ENCODE data around the gene CCDC17.
A peak's percentile ranks its signal among the peaks of the same experiment; 100 is the strongest.

Gene CCDC17

GRCh38 chr1:45623972-45624371 lies at the start of gene CCDC17:
TSS of gene CCDC17 (minus strand) at chr1:45624054. CDS start at chr1:45623909, 145 bp downstream.
- no peak for DNase-seq (ENCODE audit: low spot score)

- no peak for DNase-seq (ENCODE audit: low spot score)
Measured at GRCh38 chr1:45669859-45670655, 46.2 kb upstream of the CCDC17 start.

DNA sequence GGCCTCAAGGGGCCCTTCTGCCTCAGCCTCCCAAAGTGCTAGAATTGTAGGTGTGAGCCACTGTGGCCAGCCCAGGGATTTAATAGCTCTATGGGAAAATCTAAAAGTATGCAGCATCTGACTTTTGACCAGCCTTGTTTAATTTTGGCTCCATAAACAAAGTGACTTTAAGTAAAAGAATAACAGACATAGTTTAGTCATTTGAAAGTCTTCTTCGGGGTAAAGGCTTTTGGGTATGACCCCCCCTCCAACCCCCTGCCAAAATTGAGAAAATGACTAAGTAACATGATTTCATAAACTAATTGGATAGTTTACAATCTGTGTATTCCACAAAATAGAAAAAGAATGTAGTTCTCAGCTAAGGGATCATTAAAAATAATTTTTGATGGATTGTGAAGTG lies 45.5 kb upstream of the CCDC17 start:
- DNase-seq (ENCODE audit: low spot score) = no peak

DNA sequence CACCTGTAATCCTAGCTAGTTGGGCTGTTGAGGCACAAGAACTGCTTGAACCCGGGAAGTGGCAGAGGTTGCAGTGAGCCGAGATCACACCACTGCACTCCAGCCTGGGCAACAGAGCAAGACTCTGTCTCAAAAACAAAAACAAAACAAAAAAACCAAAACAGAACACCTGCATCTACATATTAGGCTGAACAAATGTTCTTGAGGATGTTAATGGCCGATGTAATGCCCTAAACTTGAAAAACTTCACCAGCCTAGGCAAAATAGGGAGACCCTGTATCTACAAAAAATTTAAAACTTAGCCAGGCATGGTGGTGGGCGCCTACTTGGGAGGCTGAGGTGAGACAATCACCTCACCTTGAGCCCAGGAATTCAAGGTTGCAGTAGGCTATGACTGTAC lies 44.7 kb upstream of the CCDC17 start:
- no peak for DNase-seq (ENCODE audit: low spot score)

GRCh38 chr1:45667321-45668111 lies 43.7 kb upstream of the CCDC17 start:
- DNase-seq (ENCODE audit: low spot score) = no peak

- DNase-seq (ENCODE audit: low spot score) = no peak
Measured at GRCh38 chr1:45666836-45667235, 43.0 kb upstream of the CCDC17 start.

DNA sequence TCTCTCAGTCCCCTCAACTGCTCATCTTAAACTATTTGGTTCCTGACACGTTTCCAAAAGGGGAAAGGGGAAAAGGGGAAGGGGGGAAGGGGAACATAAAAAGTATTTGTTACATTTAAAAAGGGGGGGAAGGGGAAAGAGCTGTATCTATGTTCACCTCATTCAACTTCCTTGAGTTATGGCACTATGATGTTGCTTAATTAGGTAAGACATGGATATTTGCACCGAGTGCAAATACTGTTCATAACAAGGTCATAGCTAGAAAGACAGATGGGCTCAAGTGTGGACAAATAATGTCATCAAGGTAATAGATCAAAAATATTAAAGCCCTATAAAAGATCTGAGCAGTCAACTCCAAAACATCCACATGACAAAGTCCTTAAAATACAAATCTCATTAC lies 36.5 kb upstream of the CCDC17 start:
- no peak for DNase-seq (ENCODE audit: low spot score)

GRCh38 chr1:45659222-45659621 lies 35.4 kb upstream of the CCDC17 start:
- no peak for DNase-seq (ENCODE audit: low spot score)

DNA sequence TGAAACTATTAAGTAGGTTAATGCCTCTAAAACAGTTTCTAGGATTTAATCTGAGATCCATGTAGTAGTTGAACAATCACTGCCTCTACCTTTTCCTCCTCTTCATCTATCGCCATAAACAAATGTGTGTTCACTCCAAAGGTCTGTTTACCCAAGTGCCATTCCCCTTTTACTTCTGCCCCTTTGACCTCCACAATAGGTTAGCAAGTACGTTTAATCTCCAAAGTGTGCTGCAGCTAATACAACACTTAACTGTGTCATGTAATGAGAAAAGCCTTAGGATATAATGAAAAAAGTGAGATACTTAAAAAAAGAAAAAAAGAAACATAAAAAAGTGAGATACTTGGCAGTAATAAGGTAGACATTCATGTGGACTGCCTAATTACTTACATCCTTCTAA lies 34.3 kb upstream of the CCDC17 start:
- no peak for DNase-seq (ENCODE audit: low spot score)

DNA sequence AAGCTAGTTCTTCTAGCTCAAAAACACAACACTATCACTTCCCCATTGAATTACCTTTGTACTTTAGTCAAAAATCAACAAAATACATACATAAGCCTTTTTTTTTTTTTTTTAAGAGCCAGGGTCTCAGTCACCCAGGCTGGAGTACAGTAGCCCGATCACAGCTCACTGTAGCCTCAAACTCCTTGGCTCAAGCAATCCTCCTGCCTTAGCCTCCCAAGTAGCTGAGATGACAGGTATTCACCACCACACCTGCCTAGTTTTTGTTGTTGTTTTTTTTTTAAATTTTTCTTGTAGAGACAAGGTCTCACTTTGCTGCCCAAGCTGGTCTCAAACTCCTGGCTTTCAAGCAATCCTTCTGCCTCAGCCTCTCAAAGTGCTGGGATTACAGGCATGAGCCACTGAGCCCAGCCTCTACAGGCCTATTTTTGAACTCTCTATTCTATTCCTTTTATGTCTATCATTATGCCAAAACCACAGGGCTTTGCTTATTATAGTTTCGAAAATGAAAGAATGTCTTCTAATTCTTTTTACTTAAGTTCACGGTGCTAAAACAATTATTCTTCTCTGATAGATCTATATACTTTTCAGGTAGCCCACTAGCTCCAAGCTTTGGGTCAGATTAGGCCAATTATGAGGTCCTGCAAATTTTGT lies 32.8 kb upstream of the CCDC17 start:
- DNase-seq (ENCODE audit: low spot score) = no peak

- DNase-seq (ENCODE audit: low spot score) = no peak
Measured at GRCh38 chr1:45654540-45655280, 30.9 kb upstream of the CCDC17 start.

- no peak for DNase-seq (ENCODE audit: low spot score)
Measured at GRCh38 chr1:45647248-45648021, 23.6 kb upstream of the CCDC17 start.

GRCh38 chr1:45644661-45645060 lies 20.8 kb upstream of the CCDC17 start:
- no peak for DNase-seq (ENCODE audit: low spot score)

DNA sequence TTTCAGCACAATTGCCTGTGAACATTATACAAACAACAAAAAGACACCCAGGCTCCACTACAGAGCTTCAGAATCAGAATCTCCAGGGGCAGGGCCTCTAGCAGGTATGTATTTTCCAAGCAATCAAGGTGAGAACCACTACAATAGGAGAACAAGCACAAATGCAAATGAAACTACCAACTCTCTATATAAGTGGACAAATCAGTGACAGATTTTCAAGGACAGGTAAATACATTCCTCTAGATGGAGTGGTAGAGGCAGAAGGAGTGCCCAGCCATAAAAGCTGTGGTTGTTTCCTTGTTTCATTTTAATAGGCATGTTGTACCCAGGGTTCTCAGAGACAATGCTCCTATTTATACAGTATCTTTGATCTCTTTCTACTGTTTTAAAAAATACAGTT lies 20.1 kb upstream of the CCDC17 start:
- DNase-seq (ENCODE audit: low spot score) = peak; percentile 17

DNA sequence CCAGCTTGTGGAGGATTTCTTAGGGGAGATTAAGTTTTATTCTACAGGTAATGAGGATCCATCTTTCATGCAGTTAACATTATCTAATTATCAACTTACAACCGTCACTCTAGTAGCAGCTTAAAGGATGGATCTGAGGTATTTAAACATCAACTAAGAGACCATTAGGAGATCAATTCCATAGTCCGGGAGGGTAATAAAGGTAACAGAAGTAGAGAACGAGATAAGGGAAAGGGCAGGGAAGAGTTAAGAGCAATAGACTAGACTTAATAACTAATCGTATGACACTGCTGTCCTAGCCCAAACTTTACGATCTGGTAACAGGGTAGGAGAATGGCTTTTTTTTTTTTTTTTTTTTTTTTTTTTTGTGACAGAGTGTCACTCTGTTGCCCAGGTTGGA lies 19.5 kb upstream of the CCDC17 start:
- no peak for DNase-seq (ENCODE audit: low spot score)

GRCh38 chr1:45640293-45640692 lies 16.4 kb upstream of the CCDC17 start:
- DNase-seq (ENCODE audit: low spot score) = no peak

- DNase-seq (ENCODE audit: low spot score) = no peak
Measured at GRCh38 chr1:45635211-45635610, 11.4 kb upstream of the CCDC17 start.

- no peak for DNase-seq (ENCODE audit: low spot score)
Measured at GRCh38 chr1:45630429-45630828, 6.6 kb upstream of the CCDC17 start.

DNA sequence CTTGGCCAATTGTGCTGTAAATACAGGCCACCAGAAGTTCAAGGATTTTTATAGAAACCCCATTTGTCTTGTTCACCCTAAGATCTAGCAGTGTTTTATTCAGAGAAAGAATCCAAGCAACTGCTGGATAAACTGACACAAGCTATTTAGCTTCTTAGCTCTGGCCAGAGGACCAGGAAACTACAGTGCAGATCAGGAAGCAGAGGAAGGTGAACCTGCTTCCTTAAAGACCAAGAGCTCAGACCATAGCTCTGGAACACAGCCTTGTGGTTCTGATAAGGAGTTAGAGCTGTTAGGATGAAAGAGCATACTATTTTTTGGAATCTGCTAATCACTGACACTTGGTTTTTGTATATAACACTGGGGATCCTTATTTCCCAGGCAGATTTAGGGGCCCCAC lies 5.2 kb upstream of the CCDC17 start:
- DNase-seq (ENCODE audit: low spot score) = no peak

DNA sequence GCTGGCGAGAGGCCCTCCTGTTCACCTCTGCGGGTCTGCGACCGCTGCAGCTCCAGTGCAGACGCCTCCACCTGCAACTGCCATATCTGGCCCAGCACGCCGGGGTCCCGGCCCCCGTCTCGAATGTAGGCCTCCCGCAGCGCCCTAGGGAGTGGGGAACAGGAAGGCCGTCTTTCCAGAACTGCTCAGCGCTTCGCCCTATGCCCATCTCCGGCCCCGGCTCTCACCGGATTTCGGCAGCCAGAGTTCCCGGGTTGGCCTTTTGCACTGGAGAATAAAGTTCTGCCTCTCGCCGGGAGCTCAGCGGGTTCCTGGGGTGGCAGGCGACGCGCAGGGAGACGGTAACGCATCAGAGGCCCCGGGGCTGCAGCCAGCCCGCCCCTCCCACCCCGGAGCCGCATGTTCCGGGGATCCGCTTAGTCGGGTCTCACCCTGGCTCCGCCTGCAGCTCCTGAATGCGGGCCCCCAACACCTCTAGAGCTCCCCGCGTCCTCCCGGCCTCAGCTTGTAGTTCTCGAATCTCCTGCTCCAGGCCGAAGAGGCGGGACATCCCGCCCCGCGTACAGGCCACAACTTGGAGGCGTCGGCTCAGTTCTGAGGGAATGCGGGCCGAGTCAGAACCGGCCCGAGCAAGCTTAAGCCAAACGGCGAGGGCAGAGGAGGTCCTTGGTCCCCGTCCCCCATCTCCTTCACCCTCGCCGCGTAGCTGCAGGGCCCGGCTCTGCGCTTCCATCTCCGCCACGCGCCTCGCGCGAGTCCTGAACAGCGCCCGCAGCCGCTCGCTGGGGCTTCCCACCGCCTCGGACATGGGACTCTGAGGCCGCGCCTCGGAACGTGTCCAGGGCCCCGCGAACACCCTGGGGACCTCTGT lies 1.1 kb downstream of the CCDC17 start:
- DNase-seq (ENCODE audit: low spot score) = peak; percentile 47
